Calu3 (cell line): ENCODE measurements around the gene TRIM63. TPM values are rescaled to one million over a fixed set of nuclear protein-coding genes. Genes with fewer than 3 reads are reported as not detected.

Experiments
- BruUV-seq: library from RNA; stranded (reverse); fragments of 400-500 nt; replicated peaks from 2 replicates; lab custom pipeline; 2021; lab: Mats Ljungman, UMichigan
- CTCF ChIA-PET: fragments of 300-600 bp; sonication (Branson Sonifier 250); formaldehyde crosslinking; loops from one replicate; lab custom pipeline; 2022; ENCODE audit warnings: antibody characterized with exemption; lab: Charles Lee
- DNase-seq: peaks from one replicate; pipeline ENCODE4 v3.0.0; 2022
- H3K27ac Mint-ChIP-seq: one replicate; pipeline ENCODE4 v1.8.0; 2022; ENCODE audit warnings: mixed read lengths; ENCODE audit not compliant: unreplicated experiment
- H3K27me3 Mint-ChIP-seq: one replicate; pipeline ENCODE4 v1.8.0; 2022; ENCODE audit warnings: mixed read lengths; ENCODE audit not compliant: unreplicated experiment
- H3K36me3 Mint-ChIP-seq: one replicate; pipeline ENCODE4 v1.8.0; 2022; ENCODE audit warnings: mild to moderate bottlenecking, moderate library complexity, mixed read lengths; ENCODE audit not compliant: insufficient read depth, unreplicated experiment
- H3K4me1 Mint-ChIP-seq: one replicate; pipeline ENCODE4 v1.8.0; 2022; ENCODE audit warnings: mild to moderate bottlenecking, low read depth, mixed read lengths; ENCODE audit not compliant: unreplicated experiment
- H3K4me3 Mint-ChIP-seq: one replicate; pipeline ENCODE4 v1.8.0; 2022; ENCODE audit warnings: mild to moderate bottlenecking, low read depth, moderate library complexity, mixed read lengths; ENCODE audit not compliant: unreplicated experiment
- H3K9me3 Mint-ChIP-seq: one replicate; pipeline ENCODE4 v1.8.0; 2022; ENCODE audit warnings: low read depth, mixed read lengths; ENCODE audit not compliant: unreplicated experiment
- intact Hi-C: fragments of 100-400 bp; cut with micrococcal nuclease; formaldehyde crosslinking; loops from one replicate; pipeline ENCODE4 v1.10.0; 2022; ENCODE audit not compliant: unreplicated experiment
- total RNA-seq: library from RNA; stranded (reverse); gene quantifications from 2 replicates; pipeline ENCODE4 v1.2.3, GENCODE V29; 2022
- TF ChIP-seq, protein P1 (sequence below): fragments of 200-600 bp; IDR thresholded peaks from one replicate; pipeline ENCODE4 v1.8.0; 2022; ENCODE audit warnings: antibody characterized with exemption; ENCODE audit not compliant: unreplicated experiment

TRIM63 gene
- total RNA-seq, 1 experiment from 2014 or later, result not detected

- Mint-ChIP-seq H3K27ac (no peak overlapping the region), H3K36me3 (peaks cover 5% of the 10 kb centered on the region), H3K4me1 (peaks cover 6% of the 10 kb centered on the region), H3K4me3 (no peak overlapping the region), H3K9me3 (no peaks in the 10 kb centered on the region), H3K27me3 (peaks cover 23% of the 10 kb centered on the region)
- intact Hi-C loops, result no loop called here
- CTCF ChIA-PET, result no interaction called here
- TF ChIP-seq, protein P1, sequence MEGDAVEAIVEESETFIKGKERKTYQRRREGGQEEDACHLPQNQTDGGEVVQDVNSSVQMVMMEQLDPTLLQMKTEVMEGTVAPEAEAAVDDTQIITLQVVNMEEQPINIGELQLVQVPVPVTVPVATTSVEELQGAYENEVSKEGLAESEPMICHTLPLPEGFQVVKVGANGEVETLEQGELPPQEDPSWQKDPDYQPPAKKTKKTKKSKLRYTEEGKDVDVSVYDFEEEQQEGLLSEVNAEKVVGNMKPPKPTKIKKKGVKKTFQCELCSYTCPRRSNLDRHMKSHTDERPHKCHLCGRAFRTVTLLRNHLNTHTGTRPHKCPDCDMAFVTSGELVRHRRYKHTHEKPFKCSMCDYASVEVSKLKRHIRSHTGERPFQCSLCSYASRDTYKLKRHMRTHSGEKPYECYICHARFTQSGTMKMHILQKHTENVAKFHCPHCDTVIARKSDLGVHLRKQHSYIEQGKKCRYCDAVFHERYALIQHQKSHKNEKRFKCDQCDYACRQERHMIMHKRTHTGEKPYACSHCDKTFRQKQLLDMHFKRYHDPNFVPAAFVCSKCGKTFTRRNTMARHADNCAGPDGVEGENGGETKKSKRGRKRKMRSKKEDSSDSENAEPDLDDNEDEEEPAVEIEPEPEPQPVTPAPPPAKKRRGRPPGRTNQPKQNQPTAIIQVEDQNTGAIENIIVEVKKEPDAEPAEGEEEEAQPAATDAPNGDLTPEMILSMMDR, result no peak
- BruUV-seq, result no TSS peak
- DNase-seq, result no peak
Observed at GRCh38 chr1:26023009-26023408, 44.4 kb downstream of the TRIM63 start.

- no peaks in the 10 kb centered on the region for H3K9me3 Mint-ChIP-seq
- CTCF ChIA-PET, result no interaction called here
Observed at GRCh38 chr1:26022404-26022779, 45.0 kb downstream of the TRIM63 start.

GRCh38 chr1:26021647-26022403, 45.6 kb downstream of the TRIM63 start, which contains the start of gene EXTL1:
EXTL1 (plus strand) TSS chr1:26021775; CDS start chr1:26022647, 872 bp downstream.
- no TSS peak for BruUV-seq
- H3K4me1 Mint-ChIP-seq, result peaks cover 6% of the 10 kb centered on the region
- TF ChIP-seq, protein P1, result no peak
- intact Hi-C loops, result no loop called here
- H3K9me3 Mint-ChIP-seq, result no peaks in the 10 kb centered on the region
- peaks cover 5% of the 10 kb centered on the region for H3K36me3 Mint-ChIP-seq
- no peak for DNase-seq
- H3K27ac Mint-ChIP-seq, result no peak within 1 kb of the TSS
- H3K27me3 Mint-ChIP-seq, result peaks cover 18% of the 10 kb centered on the region
- H3K4me3 Mint-ChIP-seq, result no peak within 1 kb of the TSS
- CTCF ChIA-PET, result no interaction called here

More at GRCh38 chr1:26022404-26022779, 45.0 kb downstream of the TRIM63 start:
- BruUV-seq, result no TSS peak
- Mint-ChIP-seq H3K36me3 (peaks cover 5% of the 10 kb centered on the region), H3K27ac (no peak overlapping the region), H3K4me3 (no peak overlapping the region), H3K4me1 (peaks cover 6% of the 10 kb centered on the region), H3K27me3 (peaks cover 18% of the 10 kb centered on the region)
- TF ChIP-seq, protein P1, result no peak
- intact Hi-C loops, result no loop called here
- no peak for DNase-seq

- Mint-ChIP-seq H3K9me3 (no peaks in the 10 kb centered on the region), H3K27me3 (peaks cover 18% of the 10 kb centered on the region), H3K36me3 (peaks cover 5% of the 10 kb centered on the region), H3K27ac (no peak overlapping the region), H3K4me3 (no peak overlapping the region), H3K4me1 (peaks cover 6% of the 10 kb centered on the region)
- intact Hi-C loops, result no loop called here
- no TSS peak for BruUV-seq
- CTCF ChIA-PET, result no interaction called here
- DNase-seq, result no peak
- TF ChIP-seq, protein P1, result no peak
Observed at GRCh38 chr1:26020941-26021646, 46.3 kb downstream of the TRIM63 start.
